Osteocyte (in vitro differentiated cells): Measurements from ENCODE around the gene IGFBPL1. TPM values are rescaled to one million over a fixed set of nuclear protein-coding genes. Genes with fewer than 3 reads are reported as not detected.
"Not testable (repeated sequence)": the region's sequence is repeated elsewhere in the genome, so short reads cannot be mapped to it uniquely, and the experiment has no call there.

ENCODE experiments used
- DNase-seq: peaks from one replicate; pipeline ENCODE4 v3.0.0; 2021; ENCODE audit warnings: mixed read lengths; ENCODE audit not compliant: unreplicated experiment; ENCODE audit errors: extremely low spot score
- H3K27ac Mint-ChIP-seq: one replicate; pipeline ENCODE4 v1.8.0; 2021; ENCODE audit warnings: mild to moderate bottlenecking, mixed read lengths; ENCODE audit not compliant: unreplicated experiment
- H3K27me3 Mint-ChIP-seq: one replicate; pipeline ENCODE4 v1.8.0; 2021; ENCODE audit warnings: mixed read lengths; ENCODE audit not compliant: unreplicated experiment
- H3K36me3 Mint-ChIP-seq: one replicate; pipeline ENCODE4 v1.8.0; 2021; ENCODE audit warnings: mixed read lengths; ENCODE audit not compliant: unreplicated experiment
- H3K4me1 Mint-ChIP-seq: one replicate; pipeline ENCODE4 v1.8.0; 2021; ENCODE audit warnings: mixed read lengths; ENCODE audit not compliant: unreplicated experiment
- H3K4me3 Mint-ChIP-seq: one replicate; pipeline ENCODE4 v1.8.0; 2021; ENCODE audit warnings: mild to moderate bottlenecking, moderate library complexity, mixed read lengths; ENCODE audit not compliant: unreplicated experiment
- H3K9me3 Mint-ChIP-seq: one replicate; pipeline ENCODE4 v1.8.0; 2021; ENCODE audit warnings: mixed read lengths; ENCODE audit not compliant: unreplicated experiment
- CTCF ChIP-seq: fragments of 200-600 bp; sonication (generic); IDR thresholded peaks from 2 replicates; pipeline ENCODE4 v1.5.0; 2021; ENCODE audit warnings: antibody characterized with exemption, mild to moderate bottlenecking, moderate library complexity
- total RNA-seq: library from RNA; stranded (reverse); gene quantifications from 2 replicates; pipeline ENCODE4 v1.2.1, GENCODE V29; 2021

The IGFBPL1 gene
- total RNA-seq, 1 donor from 2014 or later, result 2.8 TPM

GRCh38 chr9:38406476-38407186 is 17.6 kb downstream of the IGFBPL1 start:
- H3K27me3 Mint-ChIP-seq, result peaks cover 34% of the 10 kb centered on the region
- DNase-seq, result no peak

GRCh38 chr9:38405785-38406184 is 18.5 kb downstream of the IGFBPL1 start:
- no peak for DNase-seq
- H3K27ac Mint-ChIP-seq, result no peak overlapping the region
- H3K36me3 Mint-ChIP-seq, result no peaks in the 10 kb centered on the region
- H3K27me3 Mint-ChIP-seq, result peaks cover 34% of the 10 kb centered on the region
- H3K4me3 Mint-ChIP-seq, result no peak overlapping the region
- H3K9me3 Mint-ChIP-seq, result no peaks in the 10 kb centered on the region
- TF ChIP-seq CTCF, result no peak
- H3K4me1 Mint-ChIP-seq, result no peaks in the 10 kb centered on the region

More at GRCh38 chr9:38406476-38407186, 17.6 kb downstream of the IGFBPL1 start:
- H3K27ac Mint-ChIP-seq, result no peak overlapping the region
- H3K4me1 Mint-ChIP-seq, result no peaks in the 10 kb centered on the region
- H3K4me3 Mint-ChIP-seq, result no peak overlapping the region
- H3K9me3 Mint-ChIP-seq, result no peaks in the 10 kb centered on the region
- TF ChIP-seq CTCF, result no peak
- H3K36me3 Mint-ChIP-seq, result no peaks in the 10 kb centered on the region

GRCh38 chr9:38404314-38404713 is 19.9 kb downstream of the IGFBPL1 start:
- no peak for DNase-seq
- no peaks in the 10 kb centered on the region for H3K9me3 Mint-ChIP-seq
- no peaks in the 10 kb centered on the region for H3K4me1 Mint-ChIP-seq
- no peak overlapping the region for H3K4me3 Mint-ChIP-seq
- TF ChIP-seq CTCF, result no peak
- peaks cover 34% of the 10 kb centered on the region for H3K27me3 Mint-ChIP-seq
- no peak overlapping the region for H3K27ac Mint-ChIP-seq
- H3K36me3 Mint-ChIP-seq, result no peaks in the 10 kb centered on the region

- no peak for DNase-seq
- Mint-ChIP-seq H3K4me3 (no peak overlapping the region), H3K36me3 (peaks cover 8% of the 10 kb centered on the region), H3K27ac (no peak overlapping the region), H3K9me3 (no peaks in the 10 kb centered on the region), H3K27me3 (peaks cover 34% of the 10 kb centered on the region), H3K4me1 (no peaks in the 10 kb centered on the region)
- TF ChIP-seq CTCF, result no peak
These were observed 22.3 kb downstream of the IGFBPL1 start for GRCh38 chr9:38401994-38402393.

- H3K4me3 Mint-ChIP-seq, H3K9me3 Mint-ChIP-seq, H3K27ac Mint-ChIP-seq, DNase-seq, H3K4me1 Mint-ChIP-seq: not testable (repeated sequence)
- H3K36me3 Mint-ChIP-seq, result peaks cover 17% of the 10 kb centered on the region
- peaks cover 17% of the 10 kb centered on the region for H3K27me3 Mint-ChIP-seq
These were observed 25.1 kb downstream of the IGFBPL1 start for GRCh38 chr9:38399191-38399590.
